CD14-positive monocyte (primary cell): Measurements from ENCODE around the gene MST1. TPM values are rescaled to one million over a fixed set of nuclear protein-coding genes. Genes with fewer than 3 reads are reported as not detected.

Experiments
- DNase-seq, 3 donors: peaks; one replicate each; pipeline ENCODE4 v3.0.0-alpha.2; 2011 to 2022
- H2AFZ ChIP-seq: 2 replicates; pipeline ENCODE4 v1.6.0; 2012; ENCODE audit warnings: mild to moderate bottlenecking, low read depth, low read length, inconsistent platforms; ENCODE audit not compliant: insufficient read depth, poor library complexity, severe bottlenecking
- H3K27ac ChIP-seq, 2 donors: 1 replicate in 1 of 2; 2 replicates in 1 of 2; pipeline ENCODE4 v1.5.1; 2012 to 2013; ENCODE audit warnings: low read length in 2 of 2, control low read depth in 1 of 2, inconsistent platforms in 1 of 2, low read depth in 1 of 2, mild to moderate bottlenecking in 1 of 2
- H3K27me3 ChIP-seq, 2 donors: one replicate each; pipeline versions ENCODE4 v1.6.0 to v1.6.1; 2011 to 2013; ENCODE audit warnings: low read length in 2 of 2; ENCODE audit not compliant: control insufficient read depth in 2 of 2, insufficient read depth in 2 of 2
- H3K36me3 ChIP-seq, 2 donors: replicated peaks in 1 of 2; 1 replicate in 1 of 2; 2 replicates in 1 of 2; pipeline versions ENCODE4 v1.5.1 to v1.6.1; 2012 to 2013; ENCODE audit warnings: low read length in 2 of 2, control low read depth in 1 of 2, inconsistent platforms in 1 of 2, mild to moderate bottlenecking in 1 of 2; ENCODE audit not compliant: insufficient read depth in 2 of 2, control insufficient read depth in 1 of 2
- H3K4me1 ChIP-seq, 2 donors: 1 replicate in 1 of 2; 2 replicates in 1 of 2; pipeline versions ENCODE4 v1.5.1 to v1.6.1; 2012 to 2013; ENCODE audit warnings: low read length in 2 of 2, control low read depth in 1 of 2, inconsistent platforms in 1 of 2, mild to moderate bottlenecking in 1 of 2, moderate library complexity in 1 of 2; ENCODE audit not compliant: insufficient read depth in 2 of 2, control insufficient read depth in 1 of 2
- H3K4me2 ChIP-seq: replicated peaks from 2 replicates; pipeline ENCODE3; 2012; ENCODE audit warnings: low read length, moderate library complexity, mild to moderate bottlenecking; ENCODE audit not compliant: poor library complexity, severe bottlenecking; ENCODE audit errors: extremely low read depth
- H3K4me3 ChIP-seq, 3 experiments: fragments of 200-600 bp in 1 of 3; sonication (generic) in 1 of 3; replicated peaks in 1 of 3; 1 replicate in 2 of 3; 2 replicates in 1 of 3; pipeline ENCODE4 v1.5.1; 2011 to 2013; ENCODE audit warnings: low read length in 3 of 3, mild to moderate bottlenecking in 3 of 3, control low read depth in 2 of 3, low read depth in 2 of 3, inconsistent platforms in 1 of 3, moderate library complexity in 1 of 3
- H3K79me2 ChIP-seq: 2 replicates; pipeline ENCODE4 v1.6.0; 2012; ENCODE audit warnings: mild to moderate bottlenecking, control low read depth, inconsistent platforms, low read length, moderate library complexity; ENCODE audit not compliant: insufficient read depth
- H3K9ac ChIP-seq: 2 replicates; pipeline ENCODE4 v1.6.0; 2017; ENCODE audit warnings: low read length, mild to moderate bottlenecking; ENCODE audit not compliant: insufficient read depth, poor library complexity, severe bottlenecking
- H3K9me3 ChIP-seq, 2 donors: replicated peaks in 1 of 2; 1 replicate in 1 of 2; 2 replicates in 1 of 2; pipeline versions ENCODE4 v1.5.1 to v1.6.1; 2012 to 2013; ENCODE audit warnings: low read length in 2 of 2, control low read depth in 1 of 2; ENCODE audit not compliant: control insufficient read depth in 1 of 2, insufficient read depth in 1 of 2
- H4K20me1 ChIP-seq: 2 replicates; pipeline ENCODE4 v1.6.0; 2012; ENCODE audit warnings: mild to moderate bottlenecking, low read length, control low read depth, moderate library complexity; ENCODE audit not compliant: insufficient read depth
- H3K27ac Mint-ChIP-seq, 7 donors: one replicate each; pipeline ENCODE4 v1.8.0; 2020; ENCODE audit warnings: mild to moderate bottlenecking in 7 of 7, mixed read lengths in 7 of 7, moderate library complexity in 6 of 7, inconsistent platforms in 2 of 7
- H3K27me3 Mint-ChIP-seq, 3 donors: one replicate each; pipeline ENCODE4 v1.8.0; 2021 to 2022; ENCODE audit warnings: low read depth in 3 of 3, mild to moderate bottlenecking in 3 of 3, mixed read lengths in 3 of 3, moderate library complexity in 3 of 3, inconsistent platforms in 1 of 3
- H3K36me3 Mint-ChIP-seq, 2 donors: one replicate each; pipeline ENCODE4 v1.8.0; 2020; ENCODE audit warnings: mixed read lengths in 2 of 2, inconsistent platforms in 1 of 2, mild to moderate bottlenecking in 1 of 2
- H3K4me1 Mint-ChIP-seq: one replicate; pipeline ENCODE4 v1.8.0; 2020; ENCODE audit warnings: mild to moderate bottlenecking, mixed read lengths
- H3K4me3 Mint-ChIP-seq, 2 donors: one replicate each; pipeline ENCODE4 v1.8.0; 2020; ENCODE audit warnings: mild to moderate bottlenecking in 2 of 2, mixed read lengths in 2 of 2, moderate library complexity in 1 of 2
- H3K9me3 Mint-ChIP-seq, 7 donors: one replicate each; pipeline ENCODE4 v1.8.0; 2020 to 2022; ENCODE audit warnings: mixed read lengths in 7 of 7, mild to moderate bottlenecking in 6 of 7, moderate library complexity in 6 of 7, inconsistent platforms in 2 of 7
- CTCF ChIP-seq: fragments of 200-600 bp; IDR thresholded peaks from one replicate; pipeline ENCODE4 v1.8.0; 2022; ENCODE audit warnings: antibody characterized with exemption, mild to moderate bottlenecking
- WGBS: methylation state at CpG from one replicate; pipeline ENCODE4 v1.1.5; 2013; ENCODE audit warnings: missing lambda C conversion rate; ENCODE audit not compliant: insufficient coverage; 5-methylcytosine and 5-hydroxymethylcytosine counted together
- intact Hi-C, 2 donors: fragments of 100-400 bp; cut with micrococcal nuclease; formaldehyde crosslinking; loops; one replicate each; pipeline versions ENCODE4 v1.15.0 to v1.15.1; 2023
- polyA plus RNA-seq, 3 donors: library from polyadenylated mRNA; depleted of rRNA in 1 of 3; unstranded in 2 of 3; stranded (reverse) in 1 of 3; fragments of 300-500 nt in 2 of 3; fragments of >200 nt in 1 of 3; fragmentation: Illumina TruSeq in 2 of 3; gene quantifications; 1 replicate in 2 of 3; 2 replicates in 1 of 3; pipeline ENCODE4 v1.2.3, GENCODE V29; 2012 to 2021

Gene MST1
- polyA plus RNA-seq, 3 donors: 0.28 to 17.8 TPM; not detected in 1

- Mint-ChIP-seq H3K36me3 (no peaks in the 10 kb centered on the region), H3K9me3 (no peaks in the 10 kb centered on the region), H3K27ac (no peak overlapping the region), H3K4me1 (no peaks in the 10 kb centered on the region), H3K27me3 (peaks cover 0 to 5% (median 2%) of the 10 kb centered on the region in 3 donors), H3K4me3 (no peak overlapping the region)
- no peak overlapping the region for H3K4me2 ChIP-seq
- H3K9ac ChIP-seq: no peak overlapping the region
- intact Hi-C loops: no loop called here
- TF ChIP-seq CTCF: no peak
- H3K27me3 ChIP-seq: no peaks in the 10 kb centered on the region
- no peaks in the 10 kb centered on the region for H4K20me1 ChIP-seq
- no peak for DNase-seq
- no peaks in the 10 kb centered on the region for H3K9me3 ChIP-seq
- no peak overlapping the region for H3K27ac ChIP-seq
- H3K36me3 ChIP-seq: no peaks in the 10 kb centered on the region
- no peaks in the 10 kb centered on the region for H3K79me2 ChIP-seq
- WGBS: 100% methylated on average over 1 of the region's 1 CpG
- H3K4me1 ChIP-seq: no peaks in the 10 kb centered on the region
- no peak overlapping the region for H3K4me3 ChIP-seq
- H2AFZ ChIP-seq: no peak overlapping the region
Observed at GRCh38 chr3:49649576-49649975, 39.7 kb downstream of the MST1 start.

- DNase-seq: no peak
- Histone ChIP-seq H3K9ac (no peak overlapping the region), H4K20me1 (no peaks in the 10 kb centered on the region), H3K36me3 (no peaks in the 10 kb centered on the region), H3K4me2 (no peak overlapping the region), H3K79me2 (no peaks in the 10 kb centered on the region), H3K4me3 (no peak overlapping the region), H3K9me3 (no peaks in the 10 kb centered on the region), H3K4me1 (no peaks in the 10 kb centered on the region), H3K27me3 (no peaks in the 10 kb centered on the region), H3K27ac (no peak overlapping the region), H2AFZ (no peak overlapping the region)
- Mint-ChIP-seq H3K27me3 (peaks cover 0 to 5% (median 0%) of the 10 kb centered on the region in 3 donors), H3K36me3 (no peaks in the 10 kb centered on the region), H3K9me3 (no peaks in the 10 kb centered on the region), H3K4me3 (no peak overlapping the region), H3K27ac (no peak overlapping the region), H3K4me1 (no peaks in the 10 kb centered on the region)
- TF ChIP-seq CTCF: no peak
- WGBS: 100% methylated on average over 2 of the region's 3 CpGs
- intact Hi-C loops: no loop called here
Observed at GRCh38 chr3:49648354-49649019, 40.8 kb downstream of the MST1 start.
